ENCODE results near the gene NASP.

NASP gene

DNA sequence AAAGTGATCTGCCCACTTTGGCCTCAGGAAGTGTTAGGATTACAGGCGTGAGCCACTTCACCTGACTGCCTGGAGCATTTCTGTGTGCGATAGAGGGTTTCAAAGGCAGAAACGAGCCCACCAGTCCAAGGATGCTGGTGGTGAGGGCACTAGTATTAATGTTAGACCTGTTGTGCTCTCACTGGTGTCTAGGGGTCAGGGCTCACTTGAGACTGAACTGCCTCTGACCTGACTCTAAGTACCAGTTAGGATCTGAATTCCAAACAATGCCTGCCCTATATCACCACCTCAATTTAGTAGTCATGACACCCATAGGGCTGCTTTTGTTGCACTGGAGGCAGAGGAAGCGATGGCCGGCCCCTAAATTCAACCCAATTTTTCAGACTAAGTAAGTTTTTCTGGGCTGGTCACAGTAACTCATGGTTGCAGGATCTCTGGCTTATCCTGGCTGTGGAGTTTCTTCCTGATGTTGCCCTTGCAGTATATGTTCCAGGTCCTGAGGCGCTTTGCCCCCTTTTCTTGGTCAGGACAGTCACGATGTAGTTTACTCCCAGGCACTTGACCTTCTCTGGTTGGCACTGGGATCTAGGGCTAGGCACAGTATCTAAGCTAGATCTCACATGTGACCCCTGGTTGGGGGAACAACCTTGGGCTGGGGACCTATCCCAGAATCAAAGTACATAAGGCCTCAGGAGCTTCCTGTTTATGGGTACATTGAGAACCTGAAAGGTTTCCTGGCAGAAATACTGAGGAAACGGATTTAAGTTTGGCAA lies 35.5 kb downstream of the NASP start:
- DNase-seq (ENCODE audit: low read depth in 2 of 2) = no peak

DNA sequence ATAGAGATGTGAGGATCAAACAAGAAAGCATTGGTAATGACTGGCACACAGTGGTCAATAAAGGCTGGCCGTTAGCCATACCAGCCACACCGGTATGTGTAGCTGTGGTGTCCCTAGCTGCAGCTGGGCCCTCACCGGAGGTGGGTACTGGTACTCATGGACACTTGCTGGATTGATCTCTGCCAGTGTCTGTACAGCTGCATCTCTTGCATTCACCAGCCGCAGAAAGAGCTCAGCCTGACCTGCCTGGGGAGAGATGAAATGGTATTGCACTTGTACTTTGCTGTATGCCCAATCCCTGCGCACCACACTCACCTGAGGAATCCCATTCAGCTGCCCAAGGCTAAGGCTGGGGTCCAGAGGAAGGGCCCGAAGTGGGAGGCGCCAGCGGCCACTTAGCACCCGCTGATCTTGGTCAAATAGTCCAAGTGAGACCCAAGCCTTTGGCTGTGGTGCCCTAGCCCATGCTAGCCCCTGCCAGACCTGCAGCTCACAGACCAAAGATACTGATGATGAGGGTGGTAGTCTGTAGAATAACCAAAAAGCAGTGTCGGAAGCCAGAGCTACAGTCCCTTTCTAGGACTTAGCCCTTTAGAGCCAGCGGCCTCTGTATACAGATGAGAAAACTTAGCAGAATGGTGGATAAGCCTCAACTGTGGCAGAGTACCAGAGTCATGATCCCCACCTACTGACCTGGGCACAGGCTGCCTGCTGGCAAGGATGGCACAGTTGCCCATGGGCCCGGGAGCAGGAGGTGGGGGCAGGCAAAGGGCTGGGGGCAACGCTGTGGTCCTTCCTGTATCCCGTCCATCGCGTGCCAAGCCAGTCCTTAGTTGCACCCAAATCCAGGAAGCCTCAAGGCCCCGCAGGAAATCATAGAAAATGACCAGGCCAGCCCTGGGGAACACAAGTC lies 37.0 kb downstream of the NASP start:
- no peak for DNase-seq (ENCODE audit: low read depth in 2 of 2)

DNA sequence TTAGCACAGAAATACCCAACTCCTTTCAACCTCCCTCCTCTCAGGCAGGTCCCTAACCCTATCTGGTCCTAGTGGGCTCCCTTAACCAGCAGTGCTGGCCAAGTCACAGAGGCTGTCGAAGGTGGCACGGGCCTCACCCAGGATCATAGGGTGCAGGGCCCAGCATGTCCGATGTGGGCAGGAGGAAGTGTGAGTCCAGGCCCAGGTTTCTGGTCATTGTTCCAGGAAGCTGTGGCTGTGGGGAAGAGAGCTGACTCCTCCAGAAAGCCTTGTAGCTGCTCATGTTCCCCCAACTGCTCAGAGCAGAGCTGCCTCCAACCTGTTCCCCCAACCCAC lies 37.6 kb downstream of the NASP start:
- DNase-seq (ENCODE audit: low read depth in 2 of 2) = no peak

DNA sequence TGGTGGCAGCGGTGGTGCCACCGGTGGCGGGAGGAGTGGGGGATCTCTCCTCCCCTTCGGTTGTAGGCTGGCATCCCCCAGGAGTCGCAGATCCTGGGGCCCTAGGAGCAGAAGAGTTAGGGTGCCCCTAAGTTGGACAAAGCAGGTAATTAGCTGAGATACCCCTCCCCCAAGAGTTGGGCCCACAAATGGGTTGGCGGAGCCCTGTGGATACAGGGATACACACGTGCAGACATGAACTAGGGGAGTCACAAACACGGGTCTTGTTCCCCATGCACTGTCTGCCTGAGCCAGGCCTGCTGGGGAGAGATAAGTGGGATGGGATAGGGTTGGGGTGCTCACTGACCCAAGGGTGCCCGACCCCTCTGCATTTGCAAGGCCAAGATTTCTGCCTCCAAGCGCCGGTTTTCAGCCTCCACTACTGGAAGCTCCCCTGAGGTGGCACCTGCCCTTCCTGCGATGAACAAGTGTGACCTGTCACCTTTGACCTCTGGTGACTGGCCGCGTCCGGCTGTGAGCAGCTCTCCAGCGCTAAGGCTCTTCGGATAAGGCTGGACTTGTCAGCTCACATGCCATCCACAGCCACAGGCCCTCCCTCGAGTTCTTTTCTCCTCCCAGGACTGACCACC lies 38.2 kb downstream of the NASP start:
- DNase-seq (ENCODE audit: low read depth in 2 of 2) = no peak

DNA sequence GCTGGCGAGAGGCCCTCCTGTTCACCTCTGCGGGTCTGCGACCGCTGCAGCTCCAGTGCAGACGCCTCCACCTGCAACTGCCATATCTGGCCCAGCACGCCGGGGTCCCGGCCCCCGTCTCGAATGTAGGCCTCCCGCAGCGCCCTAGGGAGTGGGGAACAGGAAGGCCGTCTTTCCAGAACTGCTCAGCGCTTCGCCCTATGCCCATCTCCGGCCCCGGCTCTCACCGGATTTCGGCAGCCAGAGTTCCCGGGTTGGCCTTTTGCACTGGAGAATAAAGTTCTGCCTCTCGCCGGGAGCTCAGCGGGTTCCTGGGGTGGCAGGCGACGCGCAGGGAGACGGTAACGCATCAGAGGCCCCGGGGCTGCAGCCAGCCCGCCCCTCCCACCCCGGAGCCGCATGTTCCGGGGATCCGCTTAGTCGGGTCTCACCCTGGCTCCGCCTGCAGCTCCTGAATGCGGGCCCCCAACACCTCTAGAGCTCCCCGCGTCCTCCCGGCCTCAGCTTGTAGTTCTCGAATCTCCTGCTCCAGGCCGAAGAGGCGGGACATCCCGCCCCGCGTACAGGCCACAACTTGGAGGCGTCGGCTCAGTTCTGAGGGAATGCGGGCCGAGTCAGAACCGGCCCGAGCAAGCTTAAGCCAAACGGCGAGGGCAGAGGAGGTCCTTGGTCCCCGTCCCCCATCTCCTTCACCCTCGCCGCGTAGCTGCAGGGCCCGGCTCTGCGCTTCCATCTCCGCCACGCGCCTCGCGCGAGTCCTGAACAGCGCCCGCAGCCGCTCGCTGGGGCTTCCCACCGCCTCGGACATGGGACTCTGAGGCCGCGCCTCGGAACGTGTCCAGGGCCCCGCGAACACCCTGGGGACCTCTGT lies 38.9 kb downstream of the NASP start:
- no peak for DNase-seq (ENCODE audit: low read depth in 2 of 2)

DNA sequence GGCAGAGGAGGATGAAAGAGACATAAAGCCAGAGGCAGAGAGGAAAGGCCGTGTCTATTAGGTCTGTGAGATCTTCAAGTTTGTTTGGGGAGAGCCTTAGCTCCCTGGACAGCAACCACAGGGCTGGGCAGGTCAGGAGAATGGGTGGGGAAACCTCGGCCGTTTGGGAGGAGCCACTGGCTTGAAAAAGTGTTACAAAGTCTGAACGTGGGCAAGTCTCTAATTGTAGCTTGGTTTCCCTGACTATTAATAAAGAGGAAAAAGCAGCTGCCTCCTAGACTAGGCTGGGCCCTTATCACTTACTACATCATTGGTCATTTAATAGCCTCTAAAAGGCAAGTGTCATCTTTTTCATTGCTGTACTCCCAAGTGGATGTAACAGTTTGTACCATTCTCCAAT lies 40.1 kb downstream of the NASP start, which contains the start of gene CCDC17:
CCDC17 (minus strand) TSS at position 83 of the 400 bp plus-strand sequence. CDS start 145 bp downstream, outside the sequence.
- no peak for DNase-seq (ENCODE audit: low read depth in 2 of 2)

DNA sequence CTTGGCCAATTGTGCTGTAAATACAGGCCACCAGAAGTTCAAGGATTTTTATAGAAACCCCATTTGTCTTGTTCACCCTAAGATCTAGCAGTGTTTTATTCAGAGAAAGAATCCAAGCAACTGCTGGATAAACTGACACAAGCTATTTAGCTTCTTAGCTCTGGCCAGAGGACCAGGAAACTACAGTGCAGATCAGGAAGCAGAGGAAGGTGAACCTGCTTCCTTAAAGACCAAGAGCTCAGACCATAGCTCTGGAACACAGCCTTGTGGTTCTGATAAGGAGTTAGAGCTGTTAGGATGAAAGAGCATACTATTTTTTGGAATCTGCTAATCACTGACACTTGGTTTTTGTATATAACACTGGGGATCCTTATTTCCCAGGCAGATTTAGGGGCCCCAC lies 45.2 kb downstream of the NASP start:
- no peak for DNase-seq (ENCODE audit: low read depth in 2 of 2)

DNA sequence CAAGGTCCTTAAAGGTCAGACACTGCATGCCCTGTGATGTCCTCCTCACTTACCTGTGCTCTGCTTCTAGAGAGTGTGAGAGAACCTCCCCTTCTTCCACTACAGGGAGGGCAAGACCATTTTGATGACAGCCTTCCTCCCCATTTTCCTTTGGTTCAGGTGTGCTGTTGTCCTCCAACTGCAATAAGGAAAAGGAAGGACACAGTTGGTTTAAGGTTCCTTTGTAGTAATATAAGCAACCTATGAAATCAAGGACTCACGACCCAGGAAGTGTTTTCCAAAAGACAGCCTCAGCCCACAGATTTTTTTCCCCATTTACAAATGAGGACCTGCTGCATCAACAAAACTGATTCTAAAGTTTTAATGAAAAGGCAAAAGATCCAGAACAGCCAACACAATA lies 46.6 kb downstream of the NASP start:
- no peak for DNase-seq (ENCODE audit: low read depth in 2 of 2)

DNA sequence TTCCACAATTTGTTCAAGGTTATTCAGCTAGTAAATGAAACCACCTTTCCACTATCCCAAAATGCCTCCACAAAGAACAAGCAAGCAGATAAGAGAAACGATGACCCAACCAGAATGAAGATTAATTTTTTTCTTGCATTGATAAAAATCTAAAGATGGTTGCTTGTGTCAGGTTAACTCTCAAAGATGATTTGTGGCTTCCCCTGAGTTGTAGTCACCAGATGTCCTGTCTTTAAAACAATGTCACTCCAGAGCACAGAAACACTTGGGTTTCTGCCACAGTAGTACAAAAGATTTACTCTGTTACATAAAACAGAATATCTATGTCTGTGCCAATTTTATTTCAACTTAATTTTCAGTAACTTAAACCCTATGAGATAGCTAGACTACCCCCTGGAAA lies 51.4 kb downstream of the NASP start:
- no peak for DNase-seq (ENCODE audit: low read depth in 2 of 2)

DNA sequence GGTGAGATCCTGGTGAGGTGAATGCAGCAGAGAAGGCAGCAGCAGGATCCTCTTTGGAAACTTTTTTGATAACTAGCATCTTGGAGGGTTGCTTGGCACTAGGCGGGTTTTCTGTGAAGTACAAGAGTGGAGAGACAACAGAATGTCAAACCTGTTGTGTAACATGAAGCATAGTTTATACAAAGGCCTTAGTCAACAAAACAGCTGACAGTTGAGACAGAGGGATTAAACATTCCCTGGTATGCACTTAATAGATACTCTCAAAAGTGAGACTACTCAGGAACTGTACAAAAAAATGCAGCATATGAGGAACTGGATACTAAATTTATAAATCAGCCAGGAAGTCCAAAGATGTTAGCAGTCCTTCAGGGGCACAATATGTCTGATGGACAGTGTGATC lies 56.5 kb downstream of the NASP start:
- no peak for DNase-seq (ENCODE audit: low read depth in 2 of 2)

DNA sequence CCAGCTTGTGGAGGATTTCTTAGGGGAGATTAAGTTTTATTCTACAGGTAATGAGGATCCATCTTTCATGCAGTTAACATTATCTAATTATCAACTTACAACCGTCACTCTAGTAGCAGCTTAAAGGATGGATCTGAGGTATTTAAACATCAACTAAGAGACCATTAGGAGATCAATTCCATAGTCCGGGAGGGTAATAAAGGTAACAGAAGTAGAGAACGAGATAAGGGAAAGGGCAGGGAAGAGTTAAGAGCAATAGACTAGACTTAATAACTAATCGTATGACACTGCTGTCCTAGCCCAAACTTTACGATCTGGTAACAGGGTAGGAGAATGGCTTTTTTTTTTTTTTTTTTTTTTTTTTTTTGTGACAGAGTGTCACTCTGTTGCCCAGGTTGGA lies 59.5 kb downstream of the NASP start:
- no peak for DNase-seq (ENCODE audit: low read depth in 2 of 2)

DNA sequence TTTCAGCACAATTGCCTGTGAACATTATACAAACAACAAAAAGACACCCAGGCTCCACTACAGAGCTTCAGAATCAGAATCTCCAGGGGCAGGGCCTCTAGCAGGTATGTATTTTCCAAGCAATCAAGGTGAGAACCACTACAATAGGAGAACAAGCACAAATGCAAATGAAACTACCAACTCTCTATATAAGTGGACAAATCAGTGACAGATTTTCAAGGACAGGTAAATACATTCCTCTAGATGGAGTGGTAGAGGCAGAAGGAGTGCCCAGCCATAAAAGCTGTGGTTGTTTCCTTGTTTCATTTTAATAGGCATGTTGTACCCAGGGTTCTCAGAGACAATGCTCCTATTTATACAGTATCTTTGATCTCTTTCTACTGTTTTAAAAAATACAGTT lies 60.1 kb downstream of the NASP start:
- no peak for DNase-seq (ENCODE audit: low read depth in 2 of 2)

DNA sequence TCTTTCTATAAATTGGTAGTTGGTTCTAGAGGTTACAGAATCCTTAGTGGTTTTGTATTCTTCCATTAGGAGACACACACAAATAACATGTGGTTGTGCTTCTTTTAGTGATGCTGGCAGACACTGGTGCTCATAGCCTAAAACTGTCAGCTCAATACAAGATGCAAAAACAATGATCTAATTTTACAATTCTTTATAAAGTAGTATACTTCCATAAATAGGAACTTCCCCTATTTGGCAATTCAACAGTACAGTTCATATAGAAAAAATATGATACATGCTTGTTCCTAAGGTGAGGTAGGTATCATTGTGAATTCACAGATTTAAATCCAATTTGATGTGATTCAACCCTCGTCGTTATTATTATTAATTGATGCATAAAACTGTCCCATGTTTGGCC lies 60.8 kb downstream of the NASP start:
- DNase-seq (ENCODE audit: low read depth in 2 of 2) = no peak

DNA sequence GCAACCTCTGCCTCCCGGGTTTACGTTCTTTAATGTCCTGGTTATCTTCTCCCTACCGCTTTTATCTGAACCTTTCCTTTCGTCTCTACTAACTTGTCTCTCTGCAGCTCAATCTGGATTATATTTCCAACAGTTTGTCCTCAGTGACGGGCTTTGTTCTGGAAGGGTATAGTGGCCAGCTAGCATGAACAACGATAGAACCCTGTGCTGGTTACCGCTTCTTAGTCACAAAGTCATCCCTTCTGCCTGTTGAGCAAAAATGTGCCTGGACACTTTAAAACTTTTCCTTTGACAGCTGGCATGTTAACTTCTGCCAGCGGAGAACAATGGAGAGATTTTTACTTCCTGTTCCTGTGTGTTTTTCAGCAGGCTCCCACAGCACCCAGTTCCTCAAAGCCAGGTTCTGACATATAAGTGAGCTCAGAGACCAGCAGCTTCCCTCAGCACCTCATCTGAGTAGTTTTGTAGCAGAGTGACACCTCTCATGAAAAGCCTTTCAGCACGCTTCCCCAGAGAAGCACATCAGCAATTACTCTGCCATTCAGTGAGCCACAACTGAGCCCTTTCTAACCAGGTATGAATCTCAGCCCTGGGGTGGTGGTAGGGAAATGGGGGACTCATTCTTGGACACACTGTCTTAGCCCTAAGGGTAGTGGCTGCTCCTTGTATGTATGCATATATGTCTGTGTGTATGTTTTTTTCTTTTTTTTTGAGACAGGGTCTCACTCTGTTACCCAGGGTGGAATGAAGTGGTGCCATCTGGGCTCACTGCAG lies 63.6 kb downstream of the NASP start:
- DNase-seq (ENCODE audit: low read depth in 2 of 2) = no peak

DNA sequence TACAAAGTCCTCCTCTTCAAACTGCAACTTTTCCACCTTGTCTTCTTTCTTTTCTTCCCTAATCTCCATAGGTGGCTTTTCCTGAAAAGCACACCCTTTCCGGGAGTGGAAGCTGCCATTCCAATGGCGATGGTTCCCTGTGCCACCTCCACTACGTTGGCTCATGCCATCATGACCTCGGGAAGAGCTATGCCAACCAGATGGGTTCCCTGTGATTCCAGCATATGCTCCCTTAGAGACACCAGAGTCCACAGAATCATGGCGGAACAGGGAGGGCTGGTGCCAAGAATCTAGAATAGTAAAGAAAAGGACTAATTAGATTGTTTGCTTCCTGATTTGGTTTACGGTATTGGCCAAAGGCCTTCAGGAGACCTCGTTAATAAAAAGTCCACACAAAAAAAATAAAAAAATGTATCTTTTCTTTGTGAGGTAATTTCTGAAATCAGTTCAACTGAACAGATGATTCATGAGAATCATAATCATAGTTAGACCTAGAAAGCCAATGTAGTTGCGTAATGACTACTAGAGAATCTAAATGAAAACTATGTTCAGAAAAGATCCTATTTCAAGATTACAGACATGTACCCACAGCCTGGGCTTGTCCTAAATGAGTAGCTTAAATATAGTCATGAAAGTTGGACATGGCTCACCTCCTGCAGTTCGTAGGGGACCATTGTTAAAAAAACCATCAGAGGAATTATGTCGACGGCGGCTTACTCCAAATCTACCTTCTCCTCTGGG lies 70.9 kb downstream of the NASP start:
- no peak for DNase-seq (ENCODE audit: low read depth in 2 of 2)

DNA sequence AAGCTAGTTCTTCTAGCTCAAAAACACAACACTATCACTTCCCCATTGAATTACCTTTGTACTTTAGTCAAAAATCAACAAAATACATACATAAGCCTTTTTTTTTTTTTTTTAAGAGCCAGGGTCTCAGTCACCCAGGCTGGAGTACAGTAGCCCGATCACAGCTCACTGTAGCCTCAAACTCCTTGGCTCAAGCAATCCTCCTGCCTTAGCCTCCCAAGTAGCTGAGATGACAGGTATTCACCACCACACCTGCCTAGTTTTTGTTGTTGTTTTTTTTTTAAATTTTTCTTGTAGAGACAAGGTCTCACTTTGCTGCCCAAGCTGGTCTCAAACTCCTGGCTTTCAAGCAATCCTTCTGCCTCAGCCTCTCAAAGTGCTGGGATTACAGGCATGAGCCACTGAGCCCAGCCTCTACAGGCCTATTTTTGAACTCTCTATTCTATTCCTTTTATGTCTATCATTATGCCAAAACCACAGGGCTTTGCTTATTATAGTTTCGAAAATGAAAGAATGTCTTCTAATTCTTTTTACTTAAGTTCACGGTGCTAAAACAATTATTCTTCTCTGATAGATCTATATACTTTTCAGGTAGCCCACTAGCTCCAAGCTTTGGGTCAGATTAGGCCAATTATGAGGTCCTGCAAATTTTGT lies 72.9 kb downstream of the NASP start:
- no peak for DNase-seq (ENCODE audit: low read depth in 2 of 2)

DNA sequence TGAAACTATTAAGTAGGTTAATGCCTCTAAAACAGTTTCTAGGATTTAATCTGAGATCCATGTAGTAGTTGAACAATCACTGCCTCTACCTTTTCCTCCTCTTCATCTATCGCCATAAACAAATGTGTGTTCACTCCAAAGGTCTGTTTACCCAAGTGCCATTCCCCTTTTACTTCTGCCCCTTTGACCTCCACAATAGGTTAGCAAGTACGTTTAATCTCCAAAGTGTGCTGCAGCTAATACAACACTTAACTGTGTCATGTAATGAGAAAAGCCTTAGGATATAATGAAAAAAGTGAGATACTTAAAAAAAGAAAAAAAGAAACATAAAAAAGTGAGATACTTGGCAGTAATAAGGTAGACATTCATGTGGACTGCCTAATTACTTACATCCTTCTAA lies 74.3 kb downstream of the NASP start:
- DNase-seq (ENCODE audit: low read depth in 2 of 2) = no peak

DNA sequence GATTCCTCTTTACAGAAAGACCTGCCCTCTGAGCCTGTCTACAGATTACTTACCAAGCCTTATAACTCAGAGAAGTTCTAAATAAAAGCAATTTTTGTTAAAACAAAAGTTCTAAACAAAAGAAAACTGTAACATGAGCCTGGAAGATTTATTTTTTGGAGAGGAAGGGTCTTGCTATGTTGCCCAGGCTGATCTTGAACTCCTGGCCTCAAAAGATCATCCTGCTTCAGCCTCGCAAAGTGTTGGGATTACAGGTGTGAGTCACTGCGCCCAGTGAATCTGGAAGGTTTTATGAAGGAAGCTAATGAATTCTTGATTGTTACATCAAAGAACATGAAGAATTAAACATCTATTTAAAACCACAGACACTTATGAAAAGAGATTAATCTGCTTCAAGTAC lies 75.4 kb downstream of the NASP start:
- no peak for DNase-seq (ENCODE audit: low read depth in 2 of 2)

DNA sequence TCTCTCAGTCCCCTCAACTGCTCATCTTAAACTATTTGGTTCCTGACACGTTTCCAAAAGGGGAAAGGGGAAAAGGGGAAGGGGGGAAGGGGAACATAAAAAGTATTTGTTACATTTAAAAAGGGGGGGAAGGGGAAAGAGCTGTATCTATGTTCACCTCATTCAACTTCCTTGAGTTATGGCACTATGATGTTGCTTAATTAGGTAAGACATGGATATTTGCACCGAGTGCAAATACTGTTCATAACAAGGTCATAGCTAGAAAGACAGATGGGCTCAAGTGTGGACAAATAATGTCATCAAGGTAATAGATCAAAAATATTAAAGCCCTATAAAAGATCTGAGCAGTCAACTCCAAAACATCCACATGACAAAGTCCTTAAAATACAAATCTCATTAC lies 76.5 kb downstream of the NASP start:
- DNase-seq (ENCODE audit: low read depth in 2 of 2) = no peak

DNA sequence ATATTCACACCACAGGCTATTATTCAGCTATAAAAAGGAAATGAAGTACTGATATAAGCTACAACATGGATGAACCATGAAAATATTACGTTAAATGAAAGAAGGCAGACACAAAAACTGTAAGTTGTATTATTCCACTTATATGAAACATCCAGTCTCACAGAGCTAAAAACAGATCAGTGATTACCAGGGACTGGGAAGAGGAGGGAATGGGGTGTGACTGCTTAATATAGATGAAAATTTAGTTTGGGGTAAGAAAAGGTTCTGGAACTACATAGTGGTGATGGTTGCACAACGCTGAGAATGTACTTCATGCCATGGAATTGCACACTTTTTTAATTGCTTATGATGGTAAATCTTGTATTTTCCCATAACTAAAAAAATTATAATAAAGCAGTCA lies 83.0 kb downstream of the NASP start:
- no peak for DNase-seq (ENCODE audit: low read depth in 2 of 2)

Measured in stimulated activated CD8-positive, alpha-beta memory T cell treated with anti-CD3 and anti-CD28 coated beads, Interleukin-7, amount 100 ng/mL, for 1 hour (primary cell).